HG03045 (cell line): ENCODE measurements around the gene ARSA.
A peak's percentile ranks its signal among the peaks of the same experiment; 100 is the strongest.
"Not testable (repeated sequence)": the region's sequence is repeated elsewhere in the genome, so short reads cannot be mapped to it uniquely, and the experiment has no call there.

ENCODE experiments used
- ATAC-seq: cut with Tn5 transposase; IDR thresholded peaks from one replicate; pipeline ENCODE4 v1.9.1; 2021; ENCODE audit warnings: mild to moderate bottlenecking, moderate library complexity; ENCODE audit not compliant: unreplicated experiment

The ARSA gene

GRCh38 chr22:50627642-50628542 is at the start of gene ARSA:
Gene ARSA (minus strand): TSS chr22:50628152. CDS start chr22:50627779, 373 bp downstream.
- ATAC-seq, result peak; percentile 68

DNA sequence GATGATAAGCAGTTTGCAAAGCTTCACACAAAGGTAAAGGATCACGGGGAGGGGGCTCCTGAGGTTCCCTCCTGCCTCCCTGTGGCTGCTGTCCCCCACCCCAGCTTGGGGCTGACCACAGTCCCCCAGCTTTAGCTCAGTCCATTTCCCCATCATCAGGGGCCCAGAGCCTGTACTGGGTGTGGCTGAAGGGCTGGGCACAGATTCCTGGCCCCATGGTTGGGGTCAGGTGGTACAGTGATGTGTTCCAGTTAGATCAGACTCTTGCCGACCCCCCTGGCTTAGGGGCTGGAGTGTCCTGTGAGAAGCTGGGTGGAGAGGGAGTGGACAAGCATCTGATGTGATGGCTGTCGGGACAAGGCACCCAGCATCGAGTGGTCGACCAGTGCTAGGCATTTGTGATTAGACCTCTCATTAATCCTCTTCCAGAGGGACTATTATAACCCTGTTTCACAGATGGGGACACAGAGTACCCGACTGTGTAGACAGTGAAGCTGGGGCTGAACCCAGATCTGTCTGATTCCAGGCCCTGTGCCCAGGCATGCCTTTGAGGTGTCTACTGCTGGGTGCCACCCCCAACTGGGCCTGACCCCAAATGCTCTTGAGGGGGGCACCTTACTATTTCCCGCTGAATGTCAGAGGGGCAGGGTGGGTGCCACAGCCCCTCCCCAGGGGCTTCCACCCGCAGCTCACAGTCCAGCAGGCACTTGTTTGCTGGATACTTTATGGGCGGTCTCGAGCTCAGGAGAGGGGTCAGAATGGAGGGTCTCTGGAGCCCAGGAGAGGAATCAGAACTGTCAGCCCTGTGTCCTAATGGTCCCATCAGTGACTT is 48.9 kb upstream of the ARSA start:
- ATAC-seq, result no peak

GRCh38 chr22:50676180-50676636 is 48.3 kb upstream of the ARSA start:
- no peak for ATAC-seq

DNA sequence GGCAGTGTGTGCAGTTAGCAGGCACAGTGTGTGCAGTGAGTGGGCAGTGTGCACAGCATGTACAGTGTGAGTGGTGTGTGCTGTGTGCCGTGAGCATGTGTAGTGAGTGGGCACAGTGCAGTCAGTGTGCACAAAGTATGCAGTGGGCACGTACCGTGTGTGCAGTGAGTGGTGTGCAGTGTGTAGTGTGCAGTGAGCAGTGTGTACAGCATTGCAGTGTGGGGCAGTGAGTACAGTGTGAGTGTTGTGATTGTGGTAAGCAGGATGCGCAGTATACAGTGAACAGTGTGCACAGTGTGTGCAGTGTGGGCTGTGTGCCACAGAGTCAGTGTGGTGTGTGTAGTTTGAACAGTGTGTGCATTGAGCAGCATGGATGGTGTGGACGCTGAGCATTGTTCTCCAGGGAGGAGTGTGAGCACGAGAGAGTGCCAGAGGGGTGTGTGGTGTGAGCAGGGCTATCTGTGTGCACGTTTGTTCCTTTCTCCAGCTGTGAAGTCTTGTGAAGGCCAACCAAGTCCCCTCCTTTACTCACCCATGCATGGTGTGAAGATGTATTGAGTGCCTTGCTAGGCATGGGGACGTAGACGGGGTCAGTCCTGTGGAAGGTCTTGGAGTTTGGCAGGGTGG is 47.7 kb upstream of the ARSA start:
- ATAC-seq, result no peak

- no peak for ATAC-seq
Measured at GRCh38 chr22:50674606-50675552, 46.9 kb upstream of the ARSA start.

DNA sequence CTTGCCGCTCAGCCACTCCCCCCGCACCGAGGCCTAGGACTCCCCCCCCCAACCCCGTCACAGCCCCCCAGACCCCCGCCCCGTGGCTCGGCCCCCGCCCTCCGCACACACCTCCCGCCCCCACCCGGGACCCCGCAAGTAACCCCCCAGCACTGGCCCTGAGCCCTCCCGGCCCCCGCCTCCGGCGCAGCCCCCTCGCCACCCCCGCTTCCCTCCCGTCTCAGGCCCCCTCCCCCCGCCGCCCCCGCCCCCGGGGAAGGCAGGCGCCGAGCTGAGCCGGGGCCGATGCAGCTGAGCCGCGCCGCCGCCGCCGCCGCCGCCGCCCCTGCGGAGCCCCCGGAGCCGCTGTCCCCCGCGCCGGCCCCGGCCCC is 46.2 kb upstream of the ARSA start:
- no peak for ATAC-seq

- no peak for ATAC-seq
Measured at GRCh38 chr22:50673231-50674129, 45.5 kb upstream of the ARSA start.

- ATAC-seq, result no peak
Measured at GRCh38 chr22:50672471-50673230, 44.7 kb upstream of the ARSA start, which contains the start of gene SHANK3. Gene SHANK3 (plus strand): TSS chr22:50672823.

- ATAC-seq, result no peak
Measured at GRCh38 chr22:50672041-50672440, 44.1 kb upstream of the ARSA start.

- ATAC-seq, result no peak
Measured at GRCh38 chr22:50671641-50672040, 43.7 kb upstream of the ARSA start.

DNA sequence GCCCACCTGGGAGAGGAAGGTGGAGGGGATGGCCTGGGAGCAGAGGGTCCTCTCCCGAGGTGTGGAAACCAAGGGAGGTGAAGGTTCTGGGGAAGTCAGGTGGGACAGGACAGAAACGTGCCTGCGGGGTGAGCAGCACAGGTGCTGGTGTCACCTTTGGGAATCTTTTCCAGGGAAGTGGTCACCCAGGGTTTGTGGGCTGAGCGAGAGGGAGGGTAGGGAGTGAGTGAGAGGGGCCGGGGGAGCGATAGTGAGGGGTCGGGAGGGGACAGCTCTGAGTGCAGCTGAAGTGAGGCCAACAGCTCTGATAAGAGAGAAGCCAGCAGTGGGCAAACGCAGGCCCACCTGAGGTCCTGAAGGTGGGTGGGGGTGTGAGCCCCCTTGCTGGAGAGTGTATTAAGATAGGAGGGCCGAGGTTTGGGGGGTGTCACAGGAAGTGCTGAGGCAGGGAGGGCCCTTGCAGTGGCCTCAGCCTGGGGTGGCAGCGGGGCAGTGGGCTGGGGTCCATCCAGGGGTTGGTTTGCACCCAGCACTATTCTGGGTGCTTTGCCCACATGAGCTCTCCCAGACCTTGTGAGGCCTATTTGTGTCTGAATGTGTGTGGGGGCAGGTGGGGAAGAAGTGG is 43.1 kb upstream of the ARSA start:
- ATAC-seq, result no peak

GRCh38 chr22:50670513-50670912 is 42.6 kb upstream of the ARSA start:
- ATAC-seq, result no peak

DNA sequence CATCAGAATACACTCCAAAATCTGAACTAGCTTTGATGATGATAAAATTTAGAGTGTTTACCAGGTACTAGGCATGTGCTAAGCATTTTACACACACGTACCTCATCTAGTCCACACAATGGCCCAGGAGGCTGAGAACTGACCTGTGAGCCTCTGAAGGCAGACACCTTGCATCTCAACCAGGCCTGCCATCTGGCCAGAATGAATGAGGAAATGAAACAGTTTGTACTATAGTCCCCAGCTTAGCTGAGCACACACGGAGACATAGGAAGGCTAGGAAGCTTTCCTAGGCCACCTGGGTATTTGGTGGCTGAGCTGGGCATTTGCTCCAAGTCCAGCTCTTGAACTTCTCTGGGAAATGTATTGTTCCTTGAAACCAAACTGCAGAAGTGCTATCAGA is 37.8 kb upstream of the ARSA start:
- ATAC-seq, result no peak

DNA sequence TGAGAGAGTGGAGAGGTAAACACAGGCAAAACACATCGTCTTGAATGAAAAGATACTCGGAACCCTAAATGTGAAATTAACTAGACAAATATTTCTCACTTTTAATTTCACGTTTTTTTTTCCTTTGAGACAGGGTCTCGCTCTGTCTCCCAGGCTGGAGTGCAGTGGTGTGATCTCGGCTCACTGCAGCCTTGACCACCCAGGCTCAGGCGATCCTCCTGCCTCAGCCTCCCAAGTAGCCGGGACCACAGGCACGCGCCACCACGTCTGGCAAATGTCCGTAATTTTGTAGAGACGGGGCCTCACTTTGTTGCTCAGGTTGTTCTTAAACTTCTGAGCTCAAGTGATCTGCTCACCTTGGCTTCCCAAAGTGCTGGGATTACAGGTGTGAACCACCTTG is 37.3 kb upstream of the ARSA start:
- no peak for ATAC-seq

- ATAC-seq, result no peak
Measured at GRCh38 chr22:50660306-50660705, 32.4 kb upstream of the ARSA start.

DNA sequence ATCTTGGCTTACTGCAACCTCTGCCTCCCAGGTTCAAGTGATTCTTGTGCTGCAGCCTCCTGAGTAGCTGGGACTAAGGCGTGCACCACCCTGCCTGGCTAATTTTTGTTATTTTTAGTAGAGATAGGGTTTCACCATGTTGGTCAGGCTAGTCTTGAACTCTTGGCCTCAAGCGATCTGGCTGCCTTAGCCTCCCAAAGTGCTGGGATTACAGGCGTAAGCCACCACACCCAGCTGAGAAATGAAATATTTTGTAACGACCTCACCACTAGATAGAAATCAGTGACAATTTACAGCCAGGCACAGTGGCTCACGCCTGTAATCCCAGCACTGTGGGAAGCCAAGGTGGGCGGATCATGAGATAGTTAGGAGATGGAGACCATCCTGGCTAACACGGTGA is 31.8 kb upstream of the ARSA start:
- ATAC-seq, result not testable (repeated sequence)

GRCh38 chr22:50657925-50658324 is 30.0 kb upstream of the ARSA start:
- ATAC-seq, result no peak
